Ascending aorta (tissue), 2 donors: Measurements from ENCODE around the gene FOXN1. TPM values are rescaled to one million over a fixed set of nuclear protein-coding genes. Genes with fewer than 3 reads are reported as not detected.

Experiments used
- DNase-seq, 2 donors: peaks; one replicate each; pipeline ENCODE4 v3.0.0-alpha.2; 2019; ENCODE audit warnings: low spot score in 2 of 2
- H3K27ac ChIP-seq, 2 donors: fragments of 200-600 bp; sonication (generic); one replicate each; pipeline ENCODE4 v1.5.1; 2016 to 2017; ENCODE audit warnings: mild to moderate bottlenecking in 1 of 2
- H3K27me3 ChIP-seq: fragments of 200-600 bp; sonication (generic); one replicate; pipeline ENCODE4 v1.5.1; 2017
- H3K36me3 ChIP-seq, 2 donors: fragments of 200-600 bp; sonication (generic); one replicate each; pipeline ENCODE4 v1.5.1; 2016
- H3K4me1 ChIP-seq, 2 donors: fragments of 200-600 bp; sonication (generic); one replicate each; pipeline ENCODE4 v1.5.1; 2016 to 2017; ENCODE audit warnings: mild to moderate bottlenecking in 1 of 2
- H3K4me3 ChIP-seq, 2 donors: fragments of 200-600 bp; sonication (generic); one replicate each; pipeline ENCODE4 v1.5.1; 2016 to 2017; ENCODE audit warnings: mild to moderate bottlenecking in 1 of 2
- H3K9me3 ChIP-seq, 2 donors: fragments of 200-600 bp; sonication (generic); one replicate each; pipeline ENCODE4 v1.5.1; 2016
- CTCF ChIP-seq, 3 experiments: fragments of 200-600 bp in 2 of 3; fragments of 450-650 bp in 1 of 3; sonication (generic) in 2 of 3; IDR thresholded peaks; one replicate each; pipeline ENCODE4 v1.5.1; 2016 to 2019; ENCODE audit warnings: antibody characterized with exemption in 3 of 3, mild to moderate bottlenecking in 1 of 3, moderate library complexity in 1 of 3
- intact Hi-C: fragments of 100-400 bp; cut with DNase I; formaldehyde crosslinking; loops from one replicate; pipeline ENCODE4 v1.15.1; 2023
- total RNA-seq: library from RNA; depleted of rRNA; stranded (reverse); fragments of >200 nt; gene quantifications from one replicate; pipeline ENCODE4 v1.1.0, GENCODE V29; 2016

The FOXN1 gene
- total RNA-seq, 1 donor from 2014 or later = not detected

- no peaks in the 10 kb centered on the region for H3K9me3 ChIP-seq
- H3K27me3 ChIP-seq = no peaks in the 10 kb centered on the region
- peak overlapping the region; percentile 91 to 95 for H3K4me3 ChIP-seq
- no peaks in the 10 kb centered on the region for H3K36me3 ChIP-seq
- DNase-seq = no peak
- intact Hi-C loops = loop anchor here (1.0 to 2.0 kb wide), 3 partner anchors 19 to 92 kb away; partner anchors contain the start of genes SPAG5, SUPT6H and UNC119
- H3K4me1 ChIP-seq = peaks cover 0 to 20% of the 10 kb centered on the region in 2 donors
- peak overlapping the region; percentile 75 to 85 for H3K27ac ChIP-seq
- no peak for TF ChIP-seq CTCF (IDR thresholded peaks at IDR 0.05)
Measured at GRCh38 chr17:28570716-28571360, 64.7 kb downstream of the FOXN1 start.

GRCh38 chr17:28571361-28572122 is 65.4 kb downstream of the FOXN1 start, which contains the start of gene PIGS:
PIGS (minus strand) TSS chr17:28571524; CDS start chr17:28571496, 28 bp downstream.
- peak within 1 kb of the TSS; percentile 75 to 85 for H3K27ac ChIP-seq

GRCh38 chr17:28572259-28573039 is 66.3 kb downstream of the FOXN1 start:
- DNase-seq = no peak
- TF ChIP-seq CTCF (IDR thresholded peaks at IDR 0.05) = no peak
- Histone ChIP-seq H3K27me3 (no peaks in the 10 kb centered on the region), H3K9me3 (no peaks in the 10 kb centered on the region), H3K27ac (peak overlapping the region; percentile 75 to 85), H3K4me3 (peak overlapping the region; percentile 91 to 95), H3K36me3 (no peaks in the 10 kb centered on the region), H3K4me1 (peaks cover 0 to 25% of the 10 kb centered on the region in 2 donors)
- intact Hi-C loops = no loop called here

More at GRCh38 chr17:28571361-28572122, 65.4 kb downstream of the FOXN1 start, which contains the start of gene PIGS:
- H3K27me3 ChIP-seq = no peaks in the 10 kb centered on the region
- peak within 1 kb of the TSS; percentile 91 to 95 for H3K4me3 ChIP-seq
- H3K9me3 ChIP-seq = no peaks in the 10 kb centered on the region
- peaks cover 0 to 23% of the 10 kb centered on the region in 2 donors for H3K4me1 ChIP-seq
- no peak for TF ChIP-seq CTCF (IDR thresholded peaks at IDR 0.05)
- intact Hi-C loops = loop anchor here (1.0 to 2.0 kb wide), 3 partner anchors 19 to 91 kb away; partner anchors contain the start of genes SPAG5, SUPT6H and UNC119
- H3K36me3 ChIP-seq = no peaks in the 10 kb centered on the region
- peak; percentile 79 to 96 for DNase-seq

- Histone ChIP-seq H3K4me3 (no peak overlapping the region), H3K4me1 (peaks cover 0 to 25% of the 10 kb centered on the region in 2 donors), H3K27ac (no peak overlapping the region), H3K27me3 (no peaks in the 10 kb centered on the region), H3K9me3 (no peaks in the 10 kb centered on the region), H3K36me3 (no peaks in the 10 kb centered on the region)
- DNase-seq = no peak
- no peak for TF ChIP-seq CTCF (IDR thresholded peaks at IDR 0.05)
- intact Hi-C loops = no loop called here
Measured at GRCh38 chr17:28573040-28573380, 66.9 kb downstream of the FOXN1 start.

GRCh38 chr17:28573521-28573920 is 67.4 kb downstream of the FOXN1 start:
- TF ChIP-seq CTCF (IDR thresholded peaks at IDR 0.05) = no peak
- no peak for DNase-seq
- Histone ChIP-seq H3K36me3 (no peaks in the 10 kb centered on the region), H3K9me3 (no peaks in the 10 kb centered on the region), H3K27ac (no peak overlapping the region), H3K27me3 (no peaks in the 10 kb centered on the region), H3K4me3 (no peak overlapping the region), H3K4me1 (peaks cover 0 to 25% of the 10 kb centered on the region in 2 donors)
- intact Hi-C loops = no loop called here
